GM18505 (cell line): ENCODE results near the gene SDF2L1.
"Not testable (repeated sequence)": the region's sequence is repeated elsewhere in the genome, so short reads cannot be mapped to it uniquely, and the experiment has no call there.

Experiments
- ATAC-seq: cut with Tn5 transposase; IDR thresholded peaks from one replicate; pipeline ENCODE4 v1.9.1; 2021; ENCODE audit not compliant: unreplicated experiment
- POLR2A ChIP-seq: IDR thresholded peaks from 4 replicates; pipeline ENCODE4 v1.6.1; 2011; ENCODE audit warnings: borderline replicate concordance; ENCODE audit not compliant: insufficient read depth, insufficient read length; ENCODE audit errors: extremely low read depth

SDF2L1 gene

GRCh38 chr22:21636629-21637218 lies 5.4 kb upstream of the SDF2L1 start:
- no peak for ATAC-seq
- TF ChIP-seq POLR2A, result no peak

- not testable (repeated sequence) for ATAC-seq
These were observed 4.7 kb upstream of the SDF2L1 start for GRCh38 chr22:21637450-21637849.

- no peak for TF ChIP-seq POLR2A
- ATAC-seq, result no peak
These were observed 2.7 kb upstream of the SDF2L1 start for GRCh38 chr22:21639359-21639758.

- no peak for TF ChIP-seq POLR2A
- no peak for ATAC-seq
These were observed 1.3 kb upstream of the SDF2L1 start for GRCh38 chr22:21640810-21641209.

GRCh38 chr22:21641417-21641788 lies 699 bp upstream of the SDF2L1 start:
- no peak for ATAC-seq

GRCh38 chr22:21642584-21643448 lies 714 bp downstream of the SDF2L1 start:
- peak; percentile 23 for ATAC-seq
- no peak for TF ChIP-seq POLR2A

More at GRCh38 chr22:21641417-21641788, 699 bp upstream of the SDF2L1 start:
- TF ChIP-seq POLR2A, result no peak

GRCh38 chr22:21643533-21644357 lies 1.6 kb downstream of the SDF2L1 start:
- TF ChIP-seq POLR2A, result no peak
- ATAC-seq, result no peak

GRCh38 chr22:21645513-21645912 lies 3.4 kb downstream of the SDF2L1 start:
- not testable (repeated sequence) for ATAC-seq

- no peak for ATAC-seq
- no peak for TF ChIP-seq POLR2A
These were observed 4.8 kb downstream of the SDF2L1 start for GRCh38 chr22:21646608-21647590.

- no peak for ATAC-seq
These were observed 8.2 kb downstream of the SDF2L1 start for GRCh38 chr22:21650280-21650679.

GRCh38 chr22:21650823-21651520 lies 8.9 kb downstream of the SDF2L1 start:
- TF ChIP-seq POLR2A, result no peak
- no peak for ATAC-seq

More at GRCh38 chr22:21650280-21650679, 8.2 kb downstream of the SDF2L1 start:
- TF ChIP-seq POLR2A, result no peak

- peak; percentile 35 for ATAC-seq
- no peak for TF ChIP-seq POLR2A
These were observed 9.5 kb downstream of the SDF2L1 start for GRCh38 chr22:21651521-21652009.
